HG02678 (cell line): ENCODE measurements around the gene MPV17.
"Not testable (repeated sequence)": the region's sequence is repeated elsewhere in the genome, so short reads cannot be mapped to it uniquely, and the experiment has no call there.

Experiments used
- ATAC-seq: cut with Tn5 transposase; IDR thresholded peaks from one replicate; pipeline ENCODE4 v1.9.1; 2021; ENCODE audit warnings: mild to moderate bottlenecking, moderate library complexity; ENCODE audit not compliant: unreplicated experiment

MPV17 gene

DNA sequence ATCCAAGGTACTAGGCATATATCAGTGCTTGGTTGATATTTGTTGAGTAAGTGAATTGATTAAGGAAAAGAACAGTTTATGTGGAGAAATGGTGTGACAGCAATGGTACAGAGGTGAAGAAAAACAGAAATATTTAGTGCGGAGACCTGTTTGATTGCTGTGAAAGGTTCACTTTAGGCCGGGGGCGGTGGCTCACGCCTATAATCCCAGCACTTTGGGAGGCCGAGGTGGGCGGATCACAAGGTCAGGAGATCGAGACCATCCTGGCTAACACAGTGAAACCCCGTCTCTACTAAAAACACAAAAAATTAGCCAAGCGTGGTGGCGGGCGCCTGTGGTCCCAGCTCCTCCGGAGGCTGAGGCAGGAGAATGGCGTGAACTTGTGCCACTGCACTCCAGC is 54.6 kb downstream of the MPV17 start:
- ATAC-seq = not testable (repeated sequence)

DNA sequence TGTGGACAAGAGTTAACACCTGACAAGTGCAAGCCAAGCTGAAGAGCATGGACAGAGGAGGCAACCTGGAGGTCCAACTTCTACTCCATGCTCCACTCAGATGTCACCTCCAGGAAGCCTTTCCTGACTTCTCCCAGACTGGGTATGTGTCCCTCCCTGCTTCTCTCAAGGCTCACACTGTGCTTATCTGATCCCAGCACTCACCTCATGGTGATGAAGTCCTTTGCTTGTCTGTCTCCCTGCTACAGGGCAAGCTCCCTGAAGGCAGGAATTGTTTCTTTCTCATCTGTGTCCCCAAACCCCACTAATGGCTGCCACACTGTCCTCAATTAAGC is 57.4 kb downstream of the MPV17 start:
- no peak for ATAC-seq

DNA sequence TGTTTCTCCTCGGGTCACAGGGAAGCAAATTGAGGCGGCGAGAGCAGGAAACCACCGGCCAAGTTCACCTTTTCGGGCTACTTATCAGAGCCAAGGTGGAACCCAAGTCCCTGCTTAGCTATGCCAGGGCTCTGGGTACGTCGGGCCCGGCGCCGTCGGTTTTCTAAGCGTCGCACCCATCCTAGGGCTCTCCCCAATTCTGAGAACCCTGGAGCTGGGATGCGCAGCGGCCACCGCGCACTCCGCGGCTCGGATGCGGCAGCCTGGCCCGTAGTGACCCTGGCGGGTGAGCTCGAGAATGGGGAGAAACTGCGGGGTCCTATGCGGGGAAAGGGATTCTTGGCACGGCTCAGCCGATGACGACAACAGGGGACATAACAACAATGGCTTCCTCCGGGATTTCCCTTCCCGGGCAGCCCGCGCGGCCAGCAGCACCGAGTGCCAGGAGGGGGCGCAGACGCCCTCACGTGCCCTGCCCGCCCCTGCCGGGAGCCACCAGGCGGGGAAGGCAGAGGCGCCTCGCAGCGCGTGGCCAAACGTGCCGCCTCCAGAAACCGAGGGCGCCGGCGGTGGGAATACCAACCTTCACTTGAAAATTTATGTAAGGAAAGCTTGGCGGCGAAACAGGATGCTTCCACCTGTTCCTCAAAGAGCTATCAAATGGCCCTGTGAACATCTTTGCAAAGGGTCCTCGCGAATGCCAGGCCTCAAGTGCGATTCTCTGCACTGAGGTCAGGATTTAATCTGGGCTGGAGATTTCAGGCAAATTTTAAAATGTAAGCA is 58.0 kb downstream of the MPV17 start:
- ATAC-seq = no peak

DNA sequence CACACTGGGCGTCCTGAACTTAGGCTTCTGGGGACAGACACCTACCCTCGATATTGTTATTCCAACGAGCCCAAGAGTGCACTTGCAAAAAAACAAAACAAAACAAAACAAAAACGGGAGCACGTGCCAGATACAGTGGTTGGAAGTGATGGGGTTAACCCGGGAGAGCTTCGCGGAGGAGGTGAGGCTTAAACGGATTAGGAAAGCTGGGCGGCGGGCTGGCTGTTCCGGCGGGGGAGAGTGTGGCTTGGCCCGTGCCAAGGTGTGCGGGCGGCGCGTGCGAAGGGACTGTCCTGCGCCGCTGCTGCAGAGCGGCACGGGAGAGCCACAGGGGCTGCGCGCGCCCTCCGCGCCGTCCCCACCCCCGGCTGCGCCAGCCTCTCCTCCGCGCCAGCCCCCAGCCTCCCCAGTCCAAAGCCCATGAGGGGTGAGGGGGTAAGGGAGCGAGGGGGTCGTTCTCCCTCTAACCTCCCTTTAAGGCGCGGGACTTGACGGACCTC is 58.6 kb downstream of the MPV17 start:
- no peak for ATAC-seq

DNA sequence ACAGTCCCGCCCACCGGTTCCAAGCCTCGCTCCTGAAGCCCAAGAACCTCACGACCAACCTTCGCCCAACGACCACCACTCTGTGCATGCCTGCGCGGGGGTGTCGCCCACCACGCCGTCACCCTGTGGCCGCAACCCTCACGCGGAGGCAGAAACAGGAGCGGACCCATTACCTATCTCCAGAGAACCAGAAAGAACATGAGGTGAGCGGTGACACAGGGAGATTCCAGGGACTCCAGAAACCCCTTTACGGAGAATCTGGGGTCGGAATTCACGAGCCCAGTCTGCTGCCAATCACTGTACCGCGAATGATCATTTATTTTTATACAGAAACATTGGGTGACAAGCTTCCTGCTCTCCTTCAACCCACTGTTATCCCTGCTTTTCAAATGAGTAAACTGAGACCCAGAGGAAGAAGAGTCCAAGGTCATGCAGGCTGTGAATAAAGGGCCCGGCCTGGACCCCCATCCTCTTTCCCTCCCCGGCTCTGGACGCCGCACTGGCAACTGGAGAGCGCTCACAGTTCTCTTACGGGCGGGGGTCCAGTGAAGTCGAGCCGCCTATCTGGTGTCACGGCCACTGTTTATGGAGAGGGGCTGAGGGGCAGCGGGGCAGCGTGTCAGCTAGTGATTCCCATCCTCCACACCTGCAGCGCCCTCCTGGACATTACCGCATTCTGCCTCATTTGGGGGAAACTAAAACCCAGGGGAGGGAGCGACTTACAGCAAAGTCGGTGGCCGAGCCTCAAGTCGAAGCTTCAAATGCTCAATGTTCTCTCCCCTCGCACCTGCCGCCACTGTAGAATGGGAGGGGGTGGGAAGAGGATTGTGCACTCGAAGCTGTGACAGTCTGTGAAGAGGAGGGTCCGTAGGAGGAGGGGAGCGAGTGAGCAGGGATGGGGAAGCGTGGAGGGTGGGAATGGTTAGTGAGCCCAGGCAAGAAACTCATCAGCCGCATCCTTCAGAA is 59.3 kb downstream of the MPV17 start:
- no peak for ATAC-seq

DNA sequence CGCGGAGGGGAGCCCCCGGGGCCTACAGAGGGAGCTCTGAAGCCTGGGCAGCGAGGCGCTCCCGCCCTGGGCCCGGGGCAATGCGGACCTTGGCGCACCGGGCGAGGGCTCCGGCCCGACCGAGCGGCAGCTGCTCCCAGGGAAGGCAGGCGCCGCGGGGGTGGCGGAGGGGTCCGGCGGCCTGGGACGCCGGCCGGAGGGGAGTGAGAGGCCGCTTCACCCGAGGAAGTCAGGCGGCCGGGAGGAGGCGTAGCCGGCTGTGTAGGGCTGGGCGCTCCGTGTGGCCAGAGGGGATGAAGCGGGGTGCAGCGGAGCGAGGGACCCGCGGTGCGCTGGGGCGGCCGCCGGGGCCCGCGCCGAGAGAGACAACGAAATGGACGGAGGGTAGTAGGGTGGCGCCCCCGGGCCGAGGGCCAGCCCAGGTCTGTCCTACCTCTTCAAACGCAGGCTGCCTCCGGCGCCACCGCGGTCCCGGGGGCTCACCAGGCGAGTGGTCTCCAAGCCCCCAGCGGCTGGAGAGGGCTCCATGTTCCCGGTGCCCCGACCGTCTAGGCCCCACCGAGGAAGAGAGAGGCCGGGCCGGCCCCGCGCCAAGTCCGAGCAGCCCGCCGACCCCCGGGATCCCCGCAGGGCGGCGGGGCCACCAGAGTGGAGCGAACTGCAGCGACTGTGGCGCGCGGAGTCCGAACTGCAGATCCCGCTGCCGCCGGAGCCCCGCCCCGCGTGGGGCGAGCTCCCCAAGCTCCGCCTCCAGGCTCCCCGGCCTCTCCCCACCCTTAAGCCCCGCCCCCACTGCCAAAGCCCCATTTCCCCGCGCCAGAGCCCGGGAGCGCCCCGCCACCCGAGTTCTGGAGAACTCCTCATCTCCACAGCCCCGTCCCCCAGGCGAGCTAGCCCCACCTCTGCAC is 60.3 kb downstream of the MPV17 start, which contains the start of gene SLC30A3:
Gene SLC30A3, minus strand, starts transcription at position 669 of the 908 bp plus-strand sequence. Its CDS starts 141 bp downstream, at position 528.
- ATAC-seq = no peak

DNA sequence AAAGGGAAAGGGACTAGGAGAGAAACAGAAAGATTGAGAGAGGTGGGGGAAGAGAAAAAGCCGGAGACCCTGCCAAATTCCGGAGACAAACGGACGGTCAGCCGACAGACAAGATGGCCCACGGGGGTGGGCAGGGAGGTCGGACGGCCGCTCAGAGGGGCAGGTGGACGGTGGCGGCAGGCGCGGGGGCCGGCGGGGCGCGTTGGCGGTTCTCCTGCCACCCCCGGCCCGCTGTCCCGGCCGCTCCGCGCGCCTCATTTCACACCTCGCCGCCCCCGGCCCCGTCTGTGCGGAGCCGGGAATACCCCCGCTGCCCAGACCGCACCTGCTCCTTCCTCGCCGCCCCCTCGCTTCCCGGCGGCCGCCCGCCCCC is 61.0 kb downstream of the MPV17 start:
- no peak for ATAC-seq

DNA sequence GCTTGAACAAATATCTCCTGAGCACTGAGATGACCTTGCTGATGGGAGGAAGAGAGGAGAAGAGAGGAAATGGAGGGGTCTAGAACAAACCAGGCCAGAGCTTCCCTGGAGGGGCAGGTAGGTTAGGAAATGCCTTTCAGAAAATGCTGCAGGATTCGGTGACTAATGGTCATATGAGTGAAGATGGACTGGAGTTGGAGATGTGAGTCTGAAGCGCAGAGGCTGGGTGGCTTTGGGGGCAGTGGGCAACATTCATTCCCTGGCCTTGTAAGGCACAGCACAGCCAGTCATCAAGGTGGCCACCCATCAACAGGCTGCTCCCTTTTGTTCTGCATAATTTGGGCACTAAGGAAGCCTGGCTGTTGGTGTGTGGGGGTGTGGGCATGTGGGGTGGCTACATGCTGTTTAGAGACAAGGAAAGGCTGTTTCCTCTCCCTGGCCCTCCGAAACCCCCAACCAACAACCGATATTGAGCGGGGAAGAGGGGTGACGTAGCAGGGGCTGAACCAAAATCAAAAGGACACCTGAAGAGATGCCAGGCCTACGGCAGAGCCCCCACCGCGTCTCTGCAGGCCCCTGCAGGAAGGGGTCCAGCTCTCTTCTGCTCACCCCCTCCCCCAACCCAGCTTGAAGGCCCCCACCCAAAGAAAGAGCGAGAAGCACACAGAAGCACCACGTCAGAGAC is 61.5 kb downstream of the MPV17 start:
- no peak for ATAC-seq
